SK-N-MC (cell line): ENCODE data around the gene IPO11.
"Not testable (repeated sequence)": the region's sequence is repeated elsewhere in the genome, so short reads cannot be mapped to it uniquely, and the experiment has no call there.

Experiments used
- DNase-seq: peaks from one replicate; pipeline ENCODE4 v3.0.0-alpha.2; 2011; ENCODE audit warnings: low read depth, low spot score
- H3K27ac ChIP-seq: fragments of 200-600 bp; sonication (generic); 2 replicates; pipeline ENCODE4 v1.5.1; 2016; ENCODE audit warnings: mixed run types
- H3K36me3 ChIP-seq: fragments of 200-600 bp; sonication (generic); 2 replicates; pipeline ENCODE4 v1.6.1; 2017; ENCODE audit warnings: antibody characterized with exemption, low read length, mixed read lengths; ENCODE audit not compliant: insufficient read depth
- H3K4me3 ChIP-seq: fragments of 200-600 bp; sonication (generic); 2 replicates; pipeline ENCODE4 v1.5.1; 2016
- H3K9ac ChIP-seq: fragments of 200-600 bp; sonication (generic); 2 replicates; pipeline ENCODE4 v1.8.0; 2017; ENCODE audit warnings: mixed run types, mixed read lengths; ENCODE audit not compliant: insufficient read length
- H3K9me3 ChIP-seq: fragments of 200-600 bp; sonication (generic); 2 replicates; pipeline ENCODE4 v1.6.1; 2017; ENCODE audit warnings: low read depth, mild to moderate bottlenecking, antibody characterized with exemption, low read length, moderate library complexity, mixed read lengths
- EZH2 ChIP-seq: fragments of 200-600 bp; sonication (generic); IDR thresholded peaks from one replicate; pipeline ENCODE4 v1.6.1; 2017; ENCODE audit warnings: antibody characterized with exemption
- FOXP2 ChIP-seq: optimal IDR thresholded peaks from 2 replicates; pipeline ENCODE3; 2011; ENCODE audit warnings: mild to moderate bottlenecking, moderate library complexity; ENCODE audit not compliant: insufficient read depth; ENCODE audit errors: extremely low read length, control extremely low read depth
- POLR2AphosphoS5 ChIP-seq: IDR thresholded peaks from 2 replicates; pipeline ENCODE4 v1.6.1; 2012; ENCODE audit warnings: mild to moderate bottlenecking, low read depth, low read length, borderline replicate concordance

The IPO11 gene

DNA sequence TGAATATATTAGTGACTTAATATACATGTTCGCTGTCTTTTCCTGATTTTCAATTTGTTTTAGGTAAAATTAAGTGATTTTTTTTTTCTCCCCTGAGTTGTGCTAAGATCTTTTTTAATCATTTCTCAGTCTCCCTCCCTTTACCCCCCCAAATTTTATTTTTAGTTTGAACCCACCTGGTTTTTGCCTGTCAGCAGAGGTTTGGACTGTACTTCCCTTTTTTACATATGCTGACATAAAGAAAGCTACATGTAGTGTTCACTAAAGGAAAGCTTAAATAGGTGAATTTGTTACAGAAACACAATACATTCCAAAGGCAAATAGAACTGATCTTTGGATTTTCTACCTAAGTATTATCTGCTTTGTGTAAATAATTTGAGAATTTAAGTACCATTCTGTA lies 82.2 kb downstream of the IPO11 start:
- H3K36me3 ChIP-seq, result peaks cover 30% of the 10 kb centered on the region
- no peaks in the 10 kb centered on the region for H3K9me3 ChIP-seq
- no peak overlapping the region for H3K4me3 ChIP-seq
- no peak overlapping the region for H3K27ac ChIP-seq
- TF ChIP-seq POLR2AphosphoS5 (no peak), EZH2 (no peak), FOXP2 (no peak)
- H3K9ac ChIP-seq, result no peak overlapping the region
- DNase-seq, result no peak

DNA sequence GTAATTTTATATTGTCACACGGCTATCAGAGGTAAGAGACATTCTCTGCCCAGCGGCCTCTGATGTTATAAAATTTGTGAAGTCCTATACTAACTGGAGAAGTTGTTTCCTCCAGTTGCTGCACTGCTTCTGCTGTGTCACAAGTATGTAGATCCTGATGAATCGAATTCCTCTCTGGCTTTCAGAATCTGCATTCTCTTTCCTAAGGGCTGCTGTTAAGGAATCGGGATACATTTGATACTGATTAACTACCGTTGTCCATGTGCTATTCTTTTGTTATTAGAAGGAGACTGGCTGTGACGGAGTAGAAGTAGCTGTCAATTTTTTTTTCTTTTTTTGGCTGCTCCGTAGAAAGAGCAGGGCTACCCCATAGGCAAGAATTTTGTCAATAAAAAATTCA lies 84.3 kb downstream of the IPO11 start:
- Histone ChIP-seq H3K4me3 (no peak overlapping the region), H3K27ac (0 out of 2 replicates have a peak overlapping the region, but pooled peaks have one; percentile 44), H3K9ac (no peak overlapping the region), H3K36me3 (peaks cover 21% of the 10 kb centered on the region), H3K9me3 (no peaks in the 10 kb centered on the region)
- TF ChIP-seq EZH2 (no peak), FOXP2 (no peak), POLR2AphosphoS5 (no peak)
- DNase-seq, result no peak

DNA sequence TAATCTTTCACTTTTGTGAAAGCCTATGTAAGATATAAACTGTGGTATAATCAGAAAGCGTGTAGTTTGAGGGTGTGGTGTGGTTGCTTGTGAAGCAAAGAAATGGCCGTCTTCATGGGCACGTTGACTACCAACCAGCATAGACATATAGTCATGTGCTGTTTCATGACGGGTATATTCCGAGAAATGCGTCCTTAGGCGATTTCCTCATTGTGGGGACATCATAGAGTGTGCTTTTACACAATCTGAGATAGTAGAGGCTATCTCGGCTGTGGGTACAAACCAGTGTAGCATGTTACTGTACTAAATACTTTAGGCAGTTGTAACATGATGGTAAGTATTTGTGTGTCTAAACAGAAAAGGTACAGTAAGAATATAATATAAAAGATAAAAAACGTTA lies 86.4 kb downstream of the IPO11 start:
- no peak overlapping the region for H3K4me3 ChIP-seq
- peaks cover 21% of the 10 kb centered on the region for H3K36me3 ChIP-seq
- H3K9me3 ChIP-seq, result no peaks in the 10 kb centered on the region
- no peak overlapping the region for H3K9ac ChIP-seq
- H3K27ac ChIP-seq, result no peak overlapping the region
- DNase-seq, result no peak
- TF ChIP-seq FOXP2 (no peak), POLR2AphosphoS5 (no peak), EZH2 (no peak)

DNA sequence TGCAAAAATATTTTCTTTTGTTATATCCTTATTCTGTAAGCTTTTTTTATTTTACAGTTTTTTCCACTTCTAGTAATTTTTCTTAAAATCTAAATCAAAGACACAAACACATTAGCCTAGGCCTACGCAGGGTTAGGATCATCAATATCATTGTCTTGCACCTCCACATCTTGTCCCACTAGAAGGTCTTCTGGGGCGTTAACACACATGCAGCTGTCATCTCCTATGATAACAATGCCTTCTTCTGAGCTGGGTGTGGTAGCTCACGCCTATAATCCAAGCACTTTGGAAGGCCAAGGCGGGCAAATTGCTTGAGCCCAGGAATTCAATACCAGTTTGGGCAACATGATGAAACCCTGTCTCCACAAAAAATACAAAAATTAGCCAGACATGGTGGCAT lies 87.2 kb downstream of the IPO11 start:
- TF ChIP-seq FOXP2 (no peak), EZH2 (no peak), POLR2AphosphoS5 (no peak)
- Histone ChIP-seq H3K4me3 (no peak overlapping the region), H3K9ac (no peak overlapping the region), H3K27ac (no peak overlapping the region), H3K36me3 (peaks cover 16% of the 10 kb centered on the region), H3K9me3 (no peaks in the 10 kb centered on the region)
- no peak for DNase-seq

DNA sequence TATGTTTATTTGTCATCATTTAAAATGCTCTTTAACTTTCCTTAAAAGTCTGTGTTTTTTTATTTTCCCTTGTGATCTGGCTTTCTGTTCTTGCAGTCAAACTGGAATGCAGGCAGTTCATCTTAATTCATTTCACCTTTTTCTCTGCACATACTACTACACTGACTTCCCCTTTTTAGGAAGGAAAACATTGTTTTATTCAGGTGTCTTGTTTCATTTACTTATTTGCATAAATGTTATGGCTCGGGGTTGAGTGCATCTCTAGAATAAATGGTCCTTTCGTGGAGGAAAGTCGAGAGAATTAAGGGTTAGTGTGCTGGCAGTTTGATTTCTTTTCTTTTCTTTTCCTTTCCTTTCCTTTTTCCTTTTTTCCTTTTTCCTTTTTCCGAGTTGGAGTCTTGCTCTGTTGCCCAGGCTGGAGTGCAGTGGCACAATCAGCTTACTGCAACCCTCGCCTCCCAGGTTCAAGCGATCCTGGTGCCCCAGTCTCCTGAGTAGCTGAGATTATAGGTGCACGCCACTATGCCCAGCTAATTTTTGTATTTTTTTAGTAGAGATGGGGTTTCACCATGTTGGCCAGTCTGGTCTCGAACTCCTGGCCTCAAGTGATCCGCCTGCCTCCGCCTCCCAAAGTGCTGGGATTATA lies 90.0 kb downstream of the IPO11 start:
- peaks cover 13% of the 10 kb centered on the region for H3K36me3 ChIP-seq
- H3K9ac ChIP-seq, result no peak overlapping the region
- no peak overlapping the region for H3K4me3 ChIP-seq
- DNase-seq, result no peak
- no peaks in the 10 kb centered on the region for H3K9me3 ChIP-seq
- no peak overlapping the region for H3K27ac ChIP-seq
- no peak for TF ChIP-seq FOXP2
- TF ChIP-seq EZH2, result no peak

DNA sequence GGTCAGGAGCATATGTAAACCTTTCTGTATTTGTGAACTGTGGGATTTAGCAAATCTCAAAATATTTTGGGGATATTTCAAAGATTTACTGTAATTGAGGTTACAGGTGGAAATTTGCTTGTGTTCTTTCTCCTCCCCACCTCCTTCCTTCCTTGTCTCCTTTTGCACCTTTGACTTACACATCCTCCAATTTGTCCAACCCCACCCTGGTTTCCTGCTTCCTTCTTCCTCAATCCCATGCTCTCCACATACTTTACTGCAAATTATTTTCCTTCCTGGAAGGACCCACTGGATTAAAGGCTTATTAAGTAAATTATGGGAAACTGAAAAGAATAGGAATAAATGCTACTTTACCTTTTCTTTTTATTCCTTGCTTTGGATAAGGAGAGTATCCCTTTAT lies 91.6 kb downstream of the IPO11 start:
- no peak for DNase-seq
- Histone ChIP-seq H3K4me3 (no peak overlapping the region), H3K27ac (no peak overlapping the region), H3K9me3 (no peaks in the 10 kb centered on the region), H3K36me3 (peaks cover 21% of the 10 kb centered on the region), H3K9ac (no peak overlapping the region)
- TF ChIP-seq EZH2 (no peak), FOXP2 (no peak), POLR2AphosphoS5 (no peak)

DNA sequence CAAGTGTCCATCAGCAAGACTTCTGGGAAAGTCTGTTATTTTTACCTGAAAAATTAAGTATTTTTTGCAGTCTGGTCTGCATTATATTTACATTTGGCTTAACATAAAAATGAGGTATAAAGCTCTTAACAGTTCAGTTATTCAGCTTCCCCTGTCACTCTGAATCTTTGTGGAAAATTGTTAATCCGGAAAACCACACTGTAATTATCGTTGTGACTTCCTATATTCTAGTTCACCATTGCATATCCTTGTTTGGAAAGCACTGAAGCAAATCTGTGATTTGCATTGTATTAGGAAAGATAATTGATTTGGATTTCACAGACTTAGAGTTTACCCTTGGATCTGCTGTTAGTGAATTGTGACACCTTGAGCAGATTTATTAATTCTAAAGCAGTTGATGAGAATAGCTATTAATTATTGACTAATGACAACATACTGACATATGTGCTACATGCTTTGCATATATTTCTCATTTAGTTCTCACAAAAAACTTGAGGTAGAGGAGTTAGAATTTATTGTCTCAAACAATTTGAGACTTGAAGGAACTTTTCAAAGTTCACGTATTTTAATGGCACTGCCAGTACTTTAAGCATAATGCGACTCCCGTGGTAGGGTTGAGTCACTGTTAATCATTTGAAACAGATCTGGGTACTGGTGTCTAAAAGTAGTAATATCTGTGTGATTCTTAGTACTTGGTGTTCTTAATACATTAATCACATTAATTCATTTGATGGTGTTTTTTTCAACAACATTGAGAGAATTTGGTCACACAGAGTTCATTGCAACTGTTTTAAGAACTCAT lies 94.3 kb downstream of the IPO11 start:
- no peaks in the 10 kb centered on the region for H3K9me3 ChIP-seq
- H3K4me3 ChIP-seq, result no peak overlapping the region
- peaks cover 26% of the 10 kb centered on the region for H3K36me3 ChIP-seq
- H3K27ac ChIP-seq, result no peak overlapping the region
- peak; percentile 16 for DNase-seq
- no peak overlapping the region for H3K9ac ChIP-seq
- TF ChIP-seq EZH2 (no peak), POLR2AphosphoS5 (no peak), FOXP2 (no peak)

DNA sequence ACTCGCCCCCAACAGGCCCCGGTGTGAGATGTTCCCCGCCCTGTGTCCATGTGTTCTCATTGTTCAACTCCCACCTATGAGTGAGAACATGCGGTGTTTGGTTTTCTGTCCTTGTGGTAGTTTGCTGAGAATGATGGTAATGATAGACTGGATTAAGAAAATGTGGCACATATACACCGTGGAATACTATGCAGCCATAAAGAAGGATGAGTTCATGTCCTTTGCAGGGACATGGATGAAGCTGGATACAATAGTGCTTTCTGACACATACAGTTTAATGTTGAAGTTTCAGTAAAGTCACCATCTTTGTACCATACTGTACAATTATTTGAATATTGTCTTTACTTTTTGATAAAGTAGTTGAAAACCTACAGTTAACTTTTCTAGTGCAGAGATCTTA lies 96.2 kb downstream of the IPO11 start:
- not testable (repeated sequence) for H3K9ac ChIP-seq, H3K4me3 ChIP-seq, H3K9me3 ChIP-seq, H3K27ac ChIP-seq, DNase-seq
- peaks cover 26% of the 10 kb centered on the region for H3K36me3 ChIP-seq

DNA sequence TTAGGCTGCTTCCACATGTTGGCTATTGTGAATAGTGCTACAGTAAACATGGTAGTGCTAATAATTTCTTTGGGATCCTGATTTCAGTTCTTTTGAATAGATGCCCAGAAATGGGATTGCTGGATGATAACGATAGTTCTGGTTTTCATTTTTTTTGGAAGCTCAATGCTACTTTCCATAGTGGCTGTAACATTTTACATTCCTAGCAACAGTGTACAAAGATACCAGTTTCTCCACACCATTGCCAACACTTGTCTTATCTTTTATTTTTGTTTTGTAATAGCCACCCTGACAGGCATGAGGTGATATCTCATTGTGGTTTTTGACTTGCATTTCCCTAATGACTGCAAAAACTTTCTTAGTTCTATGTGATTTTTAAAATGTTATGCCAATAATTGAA lies 97.2 kb downstream of the IPO11 start:
- DNase-seq, result no peak
- TF ChIP-seq FOXP2 (no peak), POLR2AphosphoS5 (no peak), EZH2 (no peak)
- Histone ChIP-seq H3K27ac (no peak overlapping the region), H3K4me3 (no peak overlapping the region), H3K9me3 (no peaks in the 10 kb centered on the region), H3K36me3 (peaks cover 26% of the 10 kb centered on the region), H3K9ac (no peak overlapping the region)

DNA sequence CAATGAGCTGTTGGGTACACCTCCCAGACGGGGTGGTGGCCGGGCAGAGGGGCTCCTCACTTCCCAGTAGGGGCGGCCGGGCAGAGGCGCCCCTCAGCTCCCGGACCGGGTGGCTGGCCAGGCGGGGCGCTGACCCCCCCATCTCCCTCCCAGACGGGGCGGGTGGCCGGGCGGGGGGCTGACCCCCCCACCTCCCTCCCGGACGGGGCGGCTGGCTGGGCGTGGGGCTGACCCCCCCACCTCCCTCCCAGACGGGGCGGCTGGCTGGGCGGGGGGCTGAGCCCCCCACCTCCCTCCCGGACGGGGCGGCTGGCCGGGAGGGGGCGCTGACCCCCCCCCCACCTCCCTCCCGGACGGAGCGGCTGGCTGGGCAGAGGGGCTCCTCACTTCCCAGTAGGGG lies 100.5 kb downstream of the IPO11 start:
- not testable (repeated sequence) for H3K27ac ChIP-seq, DNase-seq, H3K4me3 ChIP-seq, H3K9me3 ChIP-seq, H3K9ac ChIP-seq
- H3K36me3 ChIP-seq, result peaks cover 20% of the 10 kb centered on the region
